CD4-positive, alpha-beta T cell treated with Interleukin-17A for 1 hour (primary cell): ENCODE data around the gene PRXL2B.
"Not testable (repeated sequence)": the region's sequence is repeated elsewhere in the genome, so short reads cannot be mapped to it uniquely, and the experiment has no call there.

Experiments
- DNase-seq: peaks from one replicate; pipeline ENCODE4 v3.0.0-alpha.2; 2020

Gene PRXL2B

DNA sequence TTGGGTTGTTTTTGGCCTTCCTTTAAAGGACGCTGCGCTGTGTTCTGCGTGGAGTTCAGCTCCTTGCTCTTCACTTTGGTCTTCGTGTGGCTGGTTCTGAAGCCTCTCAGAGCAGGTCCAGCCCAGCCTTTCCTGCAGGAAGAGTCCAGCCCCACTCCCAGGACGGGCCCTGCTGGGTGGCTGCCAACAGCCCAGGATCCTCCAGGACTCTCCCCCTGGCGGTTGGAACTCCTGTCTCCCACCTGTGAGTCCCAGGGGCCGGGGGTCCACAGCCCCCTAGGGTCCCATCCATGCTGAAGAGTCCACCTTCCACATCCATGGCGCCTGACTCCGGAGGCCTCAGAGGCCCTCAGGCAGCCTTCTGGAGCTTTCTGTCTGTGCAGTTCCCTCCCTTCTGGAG is 35.0 kb upstream of the PRXL2B start:
- not testable (repeated sequence) for DNase-seq

DNA sequence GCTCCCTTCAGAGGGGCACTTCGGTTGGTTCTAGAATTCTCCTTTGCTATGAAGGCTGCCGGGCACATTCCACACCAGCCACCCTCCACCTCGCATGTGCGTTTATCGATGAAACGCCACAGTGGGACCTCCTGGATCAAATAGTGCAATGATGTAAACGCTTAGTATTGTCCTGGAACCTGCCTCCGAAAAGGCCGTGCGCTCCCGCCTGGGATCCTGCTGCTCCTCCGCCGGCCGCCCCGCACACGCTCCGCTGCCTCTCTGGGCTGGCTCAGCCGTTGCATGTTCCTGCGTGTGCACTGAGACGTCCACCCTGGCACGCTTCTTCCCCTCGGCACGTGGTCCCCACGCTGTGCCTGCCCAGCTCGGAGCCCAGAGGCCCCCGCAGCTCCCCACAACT is 34.4 kb upstream of the PRXL2B start:
- no peak for DNase-seq

DNA sequence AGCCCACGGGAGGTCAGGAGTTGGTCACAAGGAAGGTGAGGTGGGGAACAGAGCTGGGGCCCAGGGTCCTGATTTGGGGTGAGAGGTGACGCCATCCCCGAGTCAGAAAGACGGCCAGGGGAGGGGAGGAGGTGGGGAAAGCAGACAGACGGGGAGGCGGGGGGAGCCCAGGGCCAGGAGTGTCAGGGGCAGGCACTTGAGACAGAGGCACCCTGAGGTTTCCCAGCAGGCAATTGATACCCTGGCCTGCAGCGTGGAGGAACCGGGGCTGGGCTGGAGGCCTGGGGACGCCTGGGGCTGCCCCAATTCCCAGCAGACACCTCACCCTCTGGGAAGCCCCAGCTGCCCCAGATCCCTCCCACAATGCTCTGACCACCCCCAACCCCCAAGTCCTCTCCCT is 33.5 kb upstream of the PRXL2B start:
- not testable (repeated sequence) for DNase-seq

DNA sequence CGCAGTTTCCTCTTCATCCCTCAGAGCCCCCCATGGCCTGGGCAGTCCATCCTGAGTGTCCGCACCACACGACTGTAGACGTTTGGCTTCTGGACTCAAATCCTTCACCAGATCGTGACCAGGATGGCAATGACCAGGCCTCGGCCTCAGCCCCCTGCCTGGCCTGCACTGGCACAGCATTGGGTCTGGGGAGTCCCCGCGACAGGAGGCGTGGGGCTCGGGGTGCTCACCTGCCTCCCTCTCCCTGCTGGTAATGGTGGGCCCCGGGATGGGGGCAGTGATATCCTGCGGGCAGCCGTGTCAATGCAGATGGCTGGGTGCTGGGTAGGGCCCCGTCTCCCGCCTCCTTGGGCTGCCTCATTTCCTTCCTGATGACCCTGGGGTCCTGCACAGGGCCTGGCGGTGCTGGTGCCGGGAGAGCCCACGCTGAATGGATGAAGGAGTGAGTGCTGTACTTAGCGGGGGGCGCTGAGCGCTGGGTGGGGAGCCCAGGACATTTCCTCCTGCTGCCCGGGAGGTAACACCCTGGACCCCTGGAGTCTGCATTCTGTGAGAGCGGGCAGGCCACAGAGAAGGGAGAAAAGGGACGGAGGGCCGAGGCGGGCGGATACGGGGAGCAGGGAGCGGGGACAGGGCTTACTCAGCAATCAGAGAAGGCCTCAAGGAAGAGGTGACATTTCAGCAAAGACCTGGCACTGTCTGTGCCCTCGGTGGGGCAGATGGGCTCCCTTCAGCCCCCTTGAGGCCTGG is 32.5 kb upstream of the PRXL2B start:
- no peak for DNase-seq

DNA sequence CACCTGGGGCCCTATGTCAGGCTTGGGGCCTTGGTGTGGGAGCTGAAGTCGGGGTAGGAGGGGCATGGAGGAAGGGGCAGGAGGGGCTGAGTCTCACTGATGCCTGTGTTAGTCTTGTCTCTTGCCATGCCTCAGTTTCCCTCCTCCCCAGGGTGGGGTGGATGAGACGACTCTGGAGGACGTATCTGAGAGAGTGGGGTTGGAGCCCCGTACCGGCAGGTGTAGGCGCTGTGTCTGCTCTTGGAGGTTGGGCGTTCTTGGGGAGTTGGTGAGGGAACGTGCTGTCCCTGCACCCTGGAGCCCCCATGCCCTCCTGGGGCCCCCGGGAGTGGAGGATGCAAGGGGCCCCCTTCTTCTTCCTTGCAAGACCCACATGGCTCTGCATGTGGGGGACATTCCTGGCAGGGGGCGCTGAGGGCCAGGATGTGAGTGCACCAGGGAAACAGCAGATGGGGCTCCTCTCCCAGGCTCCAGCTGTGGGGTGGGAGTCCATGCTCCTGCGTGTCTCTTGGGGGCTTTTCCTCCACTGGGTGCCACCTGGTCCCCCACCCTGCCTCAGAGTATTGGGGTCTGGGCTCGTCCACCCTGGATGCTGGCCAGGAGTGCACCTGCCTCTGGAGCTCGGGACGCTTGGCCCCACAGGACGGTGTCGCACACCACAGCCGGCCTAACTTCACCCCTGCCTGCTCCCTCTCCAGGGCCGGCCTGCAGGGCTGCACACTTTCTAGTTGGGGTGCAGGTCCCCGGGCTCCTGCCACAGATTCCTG is 31.8 kb upstream of the PRXL2B start:
- DNase-seq, result peak; percentile 66

DNA sequence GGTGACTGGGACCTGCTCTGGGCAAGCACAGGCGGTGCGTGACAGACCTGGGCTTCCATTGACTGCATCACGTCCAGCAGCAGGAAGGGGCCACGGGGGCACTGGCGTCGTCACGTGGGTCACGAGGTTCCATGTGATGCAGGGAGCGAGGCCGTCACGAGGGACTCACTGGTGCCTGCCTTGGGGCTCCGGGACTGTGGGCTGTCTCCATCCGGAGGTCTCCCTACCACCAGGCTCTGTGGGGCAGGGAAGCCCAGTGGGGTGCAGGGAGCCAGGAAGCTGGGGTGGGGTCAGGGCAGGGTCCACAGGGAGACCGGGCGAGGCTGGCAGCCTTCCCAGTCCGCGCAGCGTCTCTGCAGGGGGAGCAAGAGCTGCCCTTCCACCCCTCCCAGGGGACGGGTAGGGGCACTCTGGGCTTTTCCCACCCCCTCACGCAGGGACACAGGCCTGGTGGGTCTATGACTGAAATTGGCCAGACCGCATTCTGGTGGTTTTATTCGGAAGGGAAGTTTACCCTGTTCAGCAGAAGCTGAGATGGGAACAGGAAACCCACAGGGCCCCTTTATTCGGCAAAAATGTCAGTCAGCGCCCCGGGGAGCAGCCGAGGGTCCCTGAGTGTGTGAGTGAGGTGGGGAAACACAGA is 30.8 kb upstream of the PRXL2B start:
- peak; percentile 79 for DNase-seq

DNA sequence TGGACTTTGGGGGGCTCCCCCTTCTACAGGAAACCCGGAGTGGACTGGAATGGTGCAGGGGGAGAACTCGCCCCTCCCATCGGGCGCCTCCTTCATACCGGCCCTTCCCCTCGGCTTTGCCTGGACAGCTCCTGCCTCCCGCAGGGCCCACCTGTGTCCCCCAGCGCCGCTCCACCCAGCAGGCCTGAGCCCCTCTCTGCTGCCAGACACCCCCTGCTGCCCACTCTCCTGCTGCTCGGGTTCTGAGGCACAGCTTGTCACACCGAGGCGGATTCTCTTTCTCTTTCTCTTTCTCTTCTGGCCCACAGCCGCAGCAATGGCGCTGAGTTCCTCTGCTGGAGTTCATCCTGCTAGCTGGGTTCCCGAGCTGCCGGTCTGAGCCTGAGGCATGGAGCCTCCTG is 30.3 kb upstream of the PRXL2B start, which contains the start of gene TNFRSF14:
TSS of gene TNFRSF14 (plus strand) at position 95 of the 401 bp plus-strand sequence. CDS start at position 389, 294 bp downstream.
- DNase-seq, result peak; percentile 85

DNA sequence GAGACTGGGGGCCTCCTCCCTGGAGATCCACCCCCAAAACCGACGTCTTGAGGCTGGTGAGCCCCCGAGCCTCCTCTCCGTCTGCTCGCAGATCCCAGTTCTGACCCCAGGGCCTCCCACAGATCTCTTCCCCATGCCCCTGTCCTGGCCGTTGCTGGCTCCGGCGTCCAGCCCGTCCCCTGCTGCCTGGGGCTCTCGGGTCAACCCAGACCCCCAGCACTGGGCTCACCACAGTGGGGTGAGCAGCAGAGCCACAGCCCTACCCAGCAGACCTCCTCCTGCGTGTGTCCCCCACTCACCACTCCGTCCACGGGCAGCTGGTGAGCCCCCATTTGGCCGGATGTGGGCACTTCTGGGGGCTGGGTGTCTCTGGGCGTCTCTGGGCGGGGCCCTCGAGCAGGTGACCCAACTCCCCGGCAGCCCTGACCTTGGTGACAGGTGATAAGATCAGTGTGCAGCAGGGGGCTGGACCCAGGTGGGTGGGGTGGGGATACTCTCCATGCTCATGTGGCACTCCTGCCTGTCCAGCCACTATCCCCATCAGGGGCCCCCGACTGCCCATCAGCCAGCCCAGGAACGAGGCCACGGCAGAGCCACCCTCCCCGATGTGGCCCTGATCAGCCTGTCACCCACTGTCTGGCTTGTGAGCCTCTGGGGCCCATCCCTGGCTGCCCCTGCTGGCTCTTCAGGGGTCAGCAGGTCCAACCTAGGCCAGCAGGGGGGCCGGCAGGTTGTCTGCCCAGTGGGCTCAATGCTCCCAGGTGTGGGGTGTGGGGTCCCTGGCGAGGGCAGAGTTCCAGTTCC is 29.7 kb upstream of the PRXL2B start:
- DNase-seq, result peak; percentile 65

DNA sequence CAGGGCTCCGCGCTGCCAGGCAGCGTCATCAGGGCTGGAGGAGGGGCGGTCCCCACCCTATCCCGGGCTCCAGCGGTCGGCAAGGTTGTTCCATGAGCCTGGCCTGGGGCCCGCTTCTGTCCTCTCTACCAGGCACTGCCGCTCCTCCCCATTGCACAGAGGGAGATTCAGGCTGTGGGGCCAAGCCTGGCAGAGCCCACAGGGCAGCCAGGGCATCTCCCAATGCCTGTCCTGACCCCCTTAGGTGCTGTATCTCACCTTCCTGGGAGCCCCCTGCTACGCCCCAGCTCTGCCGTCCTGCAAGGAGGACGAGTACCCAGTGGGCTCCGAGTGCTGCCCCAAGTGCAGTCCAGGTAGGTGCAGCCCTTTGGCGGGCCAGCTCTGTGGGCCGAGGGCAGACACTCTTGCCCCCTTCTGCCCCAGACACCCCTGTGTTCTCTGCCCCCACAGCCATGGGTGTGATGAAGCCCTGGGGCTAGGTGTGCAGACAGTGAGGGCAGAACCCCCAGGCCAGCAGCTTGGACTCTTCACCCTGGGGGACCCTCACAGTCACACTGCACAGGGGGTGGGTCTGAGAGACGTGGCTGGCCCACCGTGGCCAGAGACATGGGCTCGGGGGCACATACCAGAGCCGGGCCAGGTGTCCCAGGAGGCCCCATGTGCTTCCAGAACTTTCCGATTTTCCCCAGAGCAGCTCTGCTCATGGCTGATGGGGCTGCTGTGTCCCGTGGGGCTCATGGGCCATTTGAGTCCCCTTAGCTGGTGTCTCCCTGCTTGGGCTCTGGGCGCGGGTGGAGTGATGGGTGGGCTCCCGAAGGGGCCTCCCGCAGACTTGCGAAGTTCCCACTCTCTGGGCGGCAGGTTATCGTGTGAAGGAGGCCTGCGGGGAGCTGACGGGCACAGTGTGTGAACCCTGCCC is 28.8 kb upstream of the PRXL2B start:
- no peak for DNase-seq

DNA sequence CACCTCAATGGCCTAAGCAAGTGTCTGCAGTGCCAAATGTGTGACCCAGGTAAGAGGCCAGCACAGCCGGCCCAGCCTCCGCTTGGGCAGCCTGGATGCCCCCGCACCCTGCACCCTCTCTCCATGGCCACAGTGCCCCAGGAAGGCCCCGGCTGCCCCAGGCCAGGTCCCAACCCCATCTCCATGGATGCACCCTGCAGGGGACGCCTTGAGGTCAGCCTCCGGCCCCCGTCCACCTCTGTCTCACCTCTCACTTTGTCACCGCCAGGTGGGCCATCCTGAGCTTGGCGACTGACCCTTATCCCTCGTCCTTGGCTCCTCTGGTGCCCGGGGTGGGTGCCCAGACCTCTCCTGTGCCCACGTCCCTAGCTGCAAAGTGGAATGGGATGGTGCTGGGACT is 28.2 kb upstream of the PRXL2B start:
- DNase-seq, result no peak

DNA sequence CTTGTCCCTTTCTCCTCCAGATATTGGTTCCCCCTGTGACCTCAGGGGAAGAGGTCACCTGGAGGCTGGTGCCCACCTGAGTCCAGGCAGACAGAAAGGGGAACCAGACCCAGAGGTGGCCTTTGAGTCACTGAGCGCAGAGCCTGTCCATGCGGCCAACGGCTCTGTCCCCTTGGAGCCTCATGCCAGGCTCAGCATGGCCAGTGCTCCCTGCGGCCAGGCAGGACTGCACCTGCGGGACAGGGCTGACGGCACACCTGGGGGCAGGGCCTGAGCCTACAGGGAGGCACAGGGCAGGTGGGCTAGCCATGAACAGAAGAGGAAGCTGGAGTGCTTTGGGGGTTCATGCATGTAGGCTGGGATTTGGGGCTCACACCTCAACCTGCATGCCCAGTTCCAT is 27.7 kb upstream of the PRXL2B start:
- DNase-seq, result no peak

DNA sequence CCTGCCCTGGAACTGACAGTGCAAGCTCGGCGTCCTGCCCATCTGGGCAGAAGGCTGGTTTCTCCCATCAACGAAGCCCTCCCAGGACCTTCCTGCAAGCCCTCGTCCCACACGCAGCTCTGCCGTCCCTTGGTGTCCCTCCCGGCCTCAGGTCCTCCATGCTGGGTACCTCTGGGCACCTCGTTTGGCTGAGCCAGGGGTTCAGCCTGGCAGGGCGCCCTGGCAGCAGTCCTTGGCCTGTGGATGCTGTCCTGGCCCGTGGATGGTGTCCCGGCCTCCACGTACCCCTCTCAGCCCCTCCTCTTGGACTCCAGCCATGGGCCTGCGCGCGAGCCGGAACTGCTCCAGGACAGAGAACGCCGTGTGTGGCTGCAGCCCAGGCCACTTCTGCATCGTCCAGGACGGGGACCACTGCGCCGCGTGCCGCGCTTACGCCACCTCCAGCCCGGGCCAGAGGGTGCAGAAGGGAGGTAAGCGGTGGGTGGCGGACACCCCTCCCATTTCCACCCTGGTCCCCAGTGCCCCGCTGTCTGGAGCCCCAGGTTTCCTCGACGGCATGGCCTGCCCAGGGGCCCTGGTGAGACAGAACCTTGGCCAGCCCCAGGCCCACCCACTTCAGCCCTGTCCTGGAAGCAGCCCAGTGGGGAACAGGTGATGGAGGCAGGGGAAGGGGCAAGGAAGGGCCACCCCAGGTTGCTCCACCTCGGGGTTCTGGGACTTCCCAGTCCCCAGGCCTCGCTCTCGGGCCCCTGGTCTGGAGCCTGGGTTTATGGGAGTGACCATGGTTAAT is 26.9 kb upstream of the PRXL2B start:
- DNase-seq, result no peak

DNA sequence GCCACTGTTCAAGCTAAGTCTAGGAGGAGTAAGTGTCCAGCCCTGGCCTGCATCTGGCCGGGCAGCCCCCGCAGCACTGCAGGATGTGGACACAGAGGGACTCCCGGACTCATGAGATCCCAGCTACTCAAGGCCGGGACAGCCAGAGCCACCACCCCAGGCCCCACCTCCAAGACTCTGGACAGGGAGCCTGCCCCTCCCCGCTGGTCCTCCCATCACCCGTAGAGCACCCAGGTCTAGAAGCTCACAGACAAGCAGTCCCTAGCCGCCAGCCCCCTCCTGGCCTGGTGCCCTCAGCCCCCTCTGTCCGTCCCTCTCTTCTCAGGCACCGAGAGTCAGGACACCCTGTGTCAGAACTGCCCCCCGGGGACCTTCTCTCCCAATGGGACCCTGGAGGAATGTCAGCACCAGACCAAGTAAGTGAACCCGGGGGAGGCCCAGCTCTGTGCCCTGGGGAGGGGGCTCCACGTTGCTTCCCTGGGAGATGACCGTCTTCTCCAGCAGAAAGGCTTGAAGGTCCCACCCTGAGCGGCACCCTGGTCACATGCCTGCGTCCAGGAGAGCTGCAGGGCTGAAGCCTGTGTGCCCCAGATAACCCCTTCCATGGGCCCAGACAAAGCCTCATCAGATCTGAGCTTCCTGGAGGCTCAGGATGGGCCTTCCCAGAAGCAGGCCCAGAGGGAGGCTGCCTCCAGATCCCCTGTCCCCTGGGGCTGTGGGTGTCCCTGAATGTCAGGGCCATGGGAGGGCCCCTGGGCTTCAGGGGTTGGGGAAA is 26.1 kb upstream of the PRXL2B start:
- no peak for DNase-seq

DNA sequence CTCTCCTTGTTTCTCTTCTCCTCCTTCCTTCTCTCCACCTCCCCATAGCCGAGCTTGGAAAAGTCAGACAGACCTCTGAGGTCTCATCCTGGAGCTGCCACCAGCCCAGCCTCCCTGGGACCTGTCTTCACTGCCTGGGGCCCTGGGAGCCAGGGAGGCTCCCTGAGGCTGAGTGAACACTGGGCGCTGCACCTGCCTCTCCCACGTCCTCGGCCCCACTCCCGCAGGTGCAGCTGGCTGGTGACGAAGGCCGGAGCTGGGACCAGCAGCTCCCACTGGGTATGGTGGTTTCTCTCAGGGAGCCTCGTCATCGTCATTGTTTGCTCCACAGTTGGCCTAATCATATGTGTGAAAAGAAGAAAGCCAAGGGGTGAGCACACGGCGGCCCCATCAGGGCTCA is 25.1 kb upstream of the PRXL2B start:
- no peak for DNase-seq

DNA sequence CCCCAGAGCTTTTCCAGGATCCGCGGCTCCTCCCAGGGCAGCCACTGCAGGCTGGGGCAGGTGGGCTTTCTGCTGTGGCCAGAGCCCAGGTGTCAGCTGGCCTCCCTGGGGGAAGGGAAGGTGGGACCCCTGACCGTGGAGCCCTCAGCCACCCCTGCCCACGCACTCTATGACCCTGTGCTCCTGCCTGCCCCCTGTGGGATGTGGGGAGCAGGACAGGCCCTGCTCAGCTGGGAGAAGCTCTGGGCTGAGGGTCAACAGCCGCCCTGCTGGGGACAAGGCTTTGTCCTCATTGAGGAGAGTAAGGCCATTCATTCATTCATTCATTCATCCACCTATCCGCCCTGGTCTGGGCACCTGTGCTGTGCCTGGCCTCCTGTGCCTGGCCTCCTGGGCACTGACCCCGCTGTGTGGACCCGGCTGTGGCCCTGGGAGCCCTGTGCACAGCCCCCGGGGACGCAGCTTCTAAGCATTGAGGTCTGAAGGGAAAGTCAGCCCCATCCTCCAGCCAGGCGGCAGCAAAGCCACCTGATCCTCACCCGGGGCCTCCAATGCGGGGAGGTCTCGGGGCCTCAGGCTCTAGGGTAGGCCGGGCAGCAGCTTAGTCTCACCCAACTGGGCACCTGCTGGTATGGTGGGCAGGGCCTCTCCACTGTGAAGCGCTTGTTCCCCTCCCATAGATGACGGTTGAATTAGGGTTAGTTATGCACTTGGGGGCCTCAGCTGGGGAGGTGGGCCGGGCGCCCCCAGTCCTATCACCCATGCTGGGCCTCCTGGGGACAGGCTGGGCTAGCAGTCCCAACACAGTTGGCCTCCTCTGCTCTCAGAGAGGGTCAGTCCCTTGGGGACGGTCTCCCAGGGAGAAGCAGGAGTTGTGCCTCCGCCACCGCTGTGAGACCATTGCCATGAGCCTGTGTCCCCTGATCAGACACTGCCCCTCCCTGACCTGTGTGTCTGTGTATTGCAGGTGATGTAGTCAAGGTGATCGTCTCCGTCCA is 24.4 kb upstream of the PRXL2B start:
- DNase-seq, result no peak

DNA sequence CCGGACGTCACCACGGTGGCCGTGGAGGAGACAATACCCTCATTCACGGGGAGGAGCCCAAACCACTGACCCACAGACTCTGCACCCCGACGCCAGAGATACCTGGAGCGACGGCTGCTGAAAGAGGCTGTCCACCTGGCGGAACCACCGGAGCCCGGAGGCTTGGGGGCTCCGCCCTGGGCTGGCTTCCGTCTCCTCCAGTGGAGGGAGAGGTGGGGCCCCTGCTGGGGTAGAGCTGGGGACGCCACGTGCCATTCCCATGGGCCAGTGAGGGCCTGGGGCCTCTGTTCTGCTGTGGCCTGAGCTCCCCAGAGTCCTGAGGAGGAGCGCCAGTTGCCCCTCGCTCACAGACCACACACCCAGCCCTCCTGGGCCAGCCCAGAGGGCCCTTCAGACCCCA is 23.4 kb upstream of the PRXL2B start:
- no peak for DNase-seq

DNA sequence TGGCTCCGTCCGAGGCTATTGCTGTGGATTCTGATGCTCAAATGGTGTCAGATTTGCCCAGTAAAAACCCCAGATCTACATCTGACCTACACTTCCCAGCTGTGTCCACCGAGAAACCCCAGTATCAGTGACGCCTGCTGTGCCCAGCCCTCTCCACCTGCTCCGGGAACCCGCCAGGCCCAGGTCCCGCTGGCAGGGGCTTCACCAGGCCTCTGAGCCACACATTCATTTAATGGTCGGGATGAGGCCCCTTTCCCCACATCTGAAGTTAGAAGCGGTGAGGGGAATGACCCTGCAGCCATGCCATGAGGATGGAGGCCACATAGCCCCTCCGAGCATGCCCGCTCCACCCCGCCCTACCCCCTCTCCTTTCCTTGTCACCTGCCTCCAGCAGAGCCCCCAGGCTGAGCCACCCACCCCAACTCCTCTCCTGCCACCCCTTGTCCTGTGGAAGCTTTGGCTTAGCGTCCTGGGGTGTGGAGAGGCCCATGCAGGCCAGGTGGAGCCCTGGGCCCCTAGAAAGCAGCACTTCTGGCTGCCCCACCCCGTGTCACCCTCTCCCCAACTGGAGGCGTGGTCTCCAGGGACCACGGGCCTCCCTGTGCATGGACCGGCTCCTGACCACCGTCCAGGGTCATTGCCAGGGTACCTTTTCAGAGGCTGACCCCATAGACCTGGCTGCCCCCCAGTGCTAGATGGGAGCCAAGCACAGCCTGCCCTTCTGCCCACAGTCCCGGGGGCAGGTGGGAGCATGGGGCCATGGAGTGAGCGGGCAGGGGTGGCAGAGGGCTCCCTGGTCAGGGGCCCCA is 22.4 kb upstream of the PRXL2B start:
- DNase-seq, result no peak

DNA sequence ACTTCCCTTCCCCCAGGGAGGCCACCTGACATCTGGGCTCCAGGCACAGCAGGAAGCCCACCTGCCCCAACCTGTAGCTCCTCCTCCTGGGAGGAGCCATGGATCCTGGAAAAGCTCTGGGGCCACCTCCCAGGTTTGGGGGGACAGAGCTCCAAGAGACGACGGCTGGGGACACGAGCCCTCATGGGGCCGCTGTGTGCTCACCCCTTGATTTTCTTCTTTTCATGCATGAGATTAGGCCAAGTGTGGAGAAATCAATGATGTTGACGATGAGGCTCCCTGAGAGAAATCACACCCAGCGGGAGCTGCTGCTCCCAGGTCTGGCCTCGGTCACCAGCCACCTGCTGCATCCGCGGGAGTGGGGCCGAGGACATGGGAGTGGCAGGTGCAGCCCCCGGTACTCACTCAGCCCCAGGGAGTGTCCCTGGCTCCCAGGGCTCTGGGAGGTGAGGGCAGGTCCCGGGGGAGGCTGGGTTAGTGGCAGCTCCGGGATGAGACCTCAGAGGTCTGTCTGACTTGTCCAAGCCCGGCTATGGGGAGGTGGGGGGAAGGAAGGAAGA is 21.7 kb upstream of the PRXL2B start:
- DNase-seq, result no peak
